CD1c-positive myeloid dendritic cell (primary cell): Measurements from ENCODE around the gene UNC13C.

Source experiments
- DNase-seq: peaks from one replicate; pipeline ENCODE4 v3.0.0-alpha.2; 2016; ENCODE audit errors: extremely low spot score

UNC13C gene

GRCh38 chr15:54644796-54645195 lies 666.6 kb downstream of the UNC13C start:
- DNase-seq = no peak

- no peak for DNase-seq
Observed at GRCh38 chr15:54659646-54660045, 681.4 kb downstream of the UNC13C start.

- DNase-seq = no peak
Observed at GRCh38 chr15:54660356-54660755, 682.1 kb downstream of the UNC13C start.

- no peak for DNase-seq
Observed at GRCh38 chr15:54675241-54675640, 697.0 kb downstream of the UNC13C start.

GRCh38 chr15:54681584-54681983 lies 703.3 kb downstream of the UNC13C start:
- DNase-seq = peak; percentile 3
